Esophagus muscularis mucosa (tissue), 4 donors: ENCODE results near the gene PNPLA7. TPM values are rescaled to one million over a fixed set of nuclear protein-coding genes. Genes with fewer than 3 reads are reported as not detected.

Experiments
- DNase-seq: peaks from one replicate; pipeline ENCODE4 v3.0.0-alpha.2; 2017; ENCODE audit errors: extremely low spot score
- H3K27ac ChIP-seq, 4 donors: fragments of 200-600 bp; sonication (generic); replicated peaks in 1 of 4; 1 replicate in 3 of 4; 2 replicates in 1 of 4; pipeline ENCODE4 v1.5.1; 2016 to 2019; ENCODE audit warnings: mild to moderate bottlenecking in 1 of 4
- H3K27me3 ChIP-seq, 4 donors: fragments of 200-600 bp; sonication (generic); one replicate each; pipeline versions ENCODE4 v1.5.1 to v1.6.0; 2016 to 2019
- H3K36me3 ChIP-seq, 4 donors: fragments of 200-600 bp; sonication (generic); one replicate each; pipeline ENCODE4 v1.5.1; 2016 to 2019
- H3K4me1 ChIP-seq, 4 donors: fragments of 200-600 bp; sonication (generic); one replicate each; pipeline ENCODE4 v1.5.1; 2016 to 2019
- H3K4me3 ChIP-seq, 4 donors: fragments of 200-600 bp; sonication (generic); 1 replicate in 2 of 4; 2 replicates in 2 of 4; pipeline ENCODE4 v1.5.1; 2016 to 2019; ENCODE audit warnings: mild to moderate bottlenecking in 4 of 4, moderate library complexity in 1 of 4
- H3K9me3 ChIP-seq, 4 donors: fragments of 200-600 bp; sonication (generic); 1 replicate in 3 of 4; 2 replicates in 1 of 4; pipeline ENCODE4 v1.5.1; 2016 to 2019
- EP300 ChIP-seq: sonication (generic); formaldehyde crosslinking; IDR thresholded peaks from one replicate; pipeline ENCODE4 v1.6.1; 2017; ENCODE audit warnings: antibody characterized with exemption
- POLR2A ChIP-seq: fragments of 450-650 bp; IDR thresholded peaks from one replicate; pipeline ENCODE4 v1.6.1; 2017; ENCODE audit warnings: antibody characterized with exemption, moderate library complexity, mild to moderate bottlenecking, low read depth
- POLR2AphosphoS5 ChIP-seq, 2 donors: sonication (generic); formaldehyde crosslinking; IDR thresholded peaks; one replicate each; pipeline ENCODE4 v1.6.1; 2017; ENCODE audit warnings: antibody characterized with exemption in 2 of 2
- WGBS: methylation state at CpG from one replicate; pipeline ENCODE4 v1.1.5; 2018; 5-methylcytosine and 5-hydroxymethylcytosine counted together
- intact Hi-C: fragments of 100-400 bp; cut with DNase I; formaldehyde crosslinking; loops from one replicate; pipeline ENCODE4 v1.15.1; 2023
- total RNA-seq, 4 donors: library from RNA; depleted of rRNA; stranded (reverse); fragments of >200 nt; gene quantifications; one replicate each; pipeline versions ENCODE4 v1.1.0 to v1.2.1, GENCODE V29; 2016
- TF ChIP-seq, protein P1 (sequence below), 3 experiments: fragments of 200-600 bp in 2 of 3; fragments of 450-650 bp in 1 of 3; sonication (generic) in 2 of 3; IDR thresholded peaks; one replicate each; pipeline ENCODE4 v1.5.1; 2017 to 2019; ENCODE audit warnings: antibody characterized with exemption in 3 of 3, mild to moderate bottlenecking in 2 of 3, moderate library complexity in 1 of 3

Gene PNPLA7
- total RNA-seq, 4 donors from 2014 or later, result 3.0 to 6.2 (median 4.0) TPM

DNA sequence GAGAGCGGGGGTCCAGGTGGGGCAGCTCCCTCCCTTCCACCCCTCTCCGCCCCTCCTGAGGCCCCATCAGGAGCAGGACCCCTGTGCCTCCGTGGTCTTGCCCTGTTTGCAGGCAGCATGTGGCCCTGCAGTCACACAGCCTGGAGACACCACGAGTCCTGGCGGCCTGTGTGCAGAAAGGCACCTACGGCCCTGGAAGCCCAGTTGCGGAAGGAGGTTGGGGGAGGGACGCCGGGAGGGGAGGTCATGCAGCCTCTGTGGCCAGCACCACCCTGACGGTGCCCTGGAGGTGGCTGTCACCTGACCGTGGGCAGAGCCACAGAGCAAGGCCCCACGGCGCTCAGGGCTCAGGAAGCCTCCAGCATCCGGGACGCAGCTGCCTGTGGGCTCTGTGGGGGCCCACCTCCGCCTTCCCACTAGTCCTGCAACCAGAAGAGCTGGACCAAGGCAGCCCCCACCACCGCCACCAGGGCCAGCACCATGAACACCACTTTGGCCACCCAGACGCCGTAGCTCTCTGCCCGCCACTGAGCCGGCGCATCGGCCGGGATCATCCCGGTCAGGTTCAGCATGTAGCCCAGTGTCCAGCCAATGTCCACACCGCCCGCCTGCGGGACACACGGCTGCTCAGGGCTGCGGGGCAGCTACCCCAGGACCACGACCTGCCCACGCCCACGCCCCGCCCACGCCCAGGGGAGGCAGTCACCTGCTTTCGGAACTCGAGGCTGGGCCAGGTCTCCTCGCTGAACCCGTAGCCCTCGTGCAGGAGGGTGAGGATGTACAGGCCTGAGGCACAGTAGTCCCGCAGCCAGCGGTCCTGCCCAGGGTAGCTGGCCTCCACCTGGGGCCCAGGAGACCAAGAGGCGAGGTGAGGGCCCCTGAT lies 115.5 kb downstream of the PNPLA7 start:
- intact Hi-C loops, result no loop called here
- 94% methylated on average over 16 of the region's 43 CpGs for WGBS

GRCh38 chr9:137433916-137434431 lies 116.2 kb downstream of the PNPLA7 start:
- intact Hi-C loops, result no loop called here
- DNase-seq, result no peak
- TF ChIP-seq, protein P1, sequence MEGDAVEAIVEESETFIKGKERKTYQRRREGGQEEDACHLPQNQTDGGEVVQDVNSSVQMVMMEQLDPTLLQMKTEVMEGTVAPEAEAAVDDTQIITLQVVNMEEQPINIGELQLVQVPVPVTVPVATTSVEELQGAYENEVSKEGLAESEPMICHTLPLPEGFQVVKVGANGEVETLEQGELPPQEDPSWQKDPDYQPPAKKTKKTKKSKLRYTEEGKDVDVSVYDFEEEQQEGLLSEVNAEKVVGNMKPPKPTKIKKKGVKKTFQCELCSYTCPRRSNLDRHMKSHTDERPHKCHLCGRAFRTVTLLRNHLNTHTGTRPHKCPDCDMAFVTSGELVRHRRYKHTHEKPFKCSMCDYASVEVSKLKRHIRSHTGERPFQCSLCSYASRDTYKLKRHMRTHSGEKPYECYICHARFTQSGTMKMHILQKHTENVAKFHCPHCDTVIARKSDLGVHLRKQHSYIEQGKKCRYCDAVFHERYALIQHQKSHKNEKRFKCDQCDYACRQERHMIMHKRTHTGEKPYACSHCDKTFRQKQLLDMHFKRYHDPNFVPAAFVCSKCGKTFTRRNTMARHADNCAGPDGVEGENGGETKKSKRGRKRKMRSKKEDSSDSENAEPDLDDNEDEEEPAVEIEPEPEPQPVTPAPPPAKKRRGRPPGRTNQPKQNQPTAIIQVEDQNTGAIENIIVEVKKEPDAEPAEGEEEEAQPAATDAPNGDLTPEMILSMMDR (IDR thresholded peaks at IDR 0.05), result no peak
- no peak for TF ChIP-seq EP300
- no peak for TF ChIP-seq POLR2AphosphoS5 (IDR thresholded peaks at IDR 0.05)
- TF ChIP-seq POLR2A, result no peak
- H3K4me3 ChIP-seq, result no peak overlapping the region
- no peaks in the 10 kb centered on the region for H3K36me3 ChIP-seq
- no peak overlapping the region for H3K27ac ChIP-seq
- peaks cover 0 to 16% (median 12%) of the 10 kb centered on the region in 4 donors for H3K4me1 ChIP-seq
- WGBS, result 92% methylated on average over 5 of the region's 26 CpGs
- peaks cover 0 to 72% (median 0%) of the 10 kb centered on the region in 4 donors for H3K27me3 ChIP-seq
- H3K9me3 ChIP-seq, result no peaks in the 10 kb centered on the region

More for the DNA sequence above, 115.5 kb downstream of the PNPLA7 start:
- Histone ChIP-seq H3K4me3 (no peak overlapping the region), H3K36me3 (no peaks in the 10 kb centered on the region), H3K27me3 (peaks cover 0 to 76% (median 0%) of the 10 kb centered on the region in 4 donors), H3K4me1 (peaks cover 0 to 16% (median 12%) of the 10 kb centered on the region in 4 donors), H3K27ac (no peak overlapping the region), H3K9me3 (no peaks in the 10 kb centered on the region)
- TF ChIP-seq POLR2AphosphoS5 (IDR thresholded peaks at IDR 0.05), result no peak
- TF ChIP-seq POLR2A, result no peak
- TF ChIP-seq EP300, result no peak
- TF ChIP-seq, protein P1 (IDR thresholded peaks at IDR 0.05), result no peak
- DNase-seq, result no peak

DNA sequence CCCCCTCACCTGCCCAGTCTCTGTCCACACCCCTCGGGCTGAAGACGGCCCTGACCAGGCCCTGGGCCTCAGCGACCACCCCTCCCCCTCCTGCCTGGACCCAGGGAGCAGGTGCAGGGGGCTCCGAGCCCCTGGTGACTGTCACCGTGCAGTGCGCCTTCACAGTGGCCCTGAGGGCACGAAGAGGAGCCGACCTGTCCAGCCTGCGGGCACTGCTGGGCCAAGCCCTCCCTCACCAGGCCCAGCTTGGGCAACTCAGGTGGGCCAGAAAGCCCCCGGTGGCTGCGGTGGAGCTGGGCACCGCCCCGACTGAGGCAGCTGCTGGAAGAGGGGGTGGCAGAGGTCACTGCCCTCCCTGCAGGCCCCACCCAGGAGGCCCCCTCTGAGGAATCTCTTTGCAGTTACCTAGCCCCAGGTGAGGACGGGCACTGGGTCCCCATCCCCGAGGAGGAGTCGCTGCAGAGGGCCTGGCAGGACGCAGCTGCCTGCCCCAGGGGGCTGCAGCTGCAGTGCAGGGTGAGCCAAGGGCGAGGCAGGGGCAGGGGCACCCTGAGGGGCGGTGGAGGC lies 116.8 kb downstream of the PNPLA7 start:
- intact Hi-C loops, result no loop called here
- DNase-seq, result no peak

GRCh38 chr9:137432687-137433348 lies 117.4 kb downstream of the PNPLA7 start:
- intact Hi-C loops, result no loop called here
- TF ChIP-seq, protein P1 (IDR thresholded peaks at IDR 0.05), result no peak
- no peak for TF ChIP-seq EP300
- TF ChIP-seq POLR2A, result no peak
- no peak for TF ChIP-seq POLR2AphosphoS5 (IDR thresholded peaks at IDR 0.05)
- 60% methylated on average over 1 of the region's 20 CpGs for WGBS
- Histone ChIP-seq H3K27ac (no peak overlapping the region), H3K36me3 (no peaks in the 10 kb centered on the region), H3K9me3 (no peaks in the 10 kb centered on the region), H3K4me1 (peaks cover 0 to 16% (median 12%) of the 10 kb centered on the region in 4 donors), H3K4me3 (no peak overlapping the region), H3K27me3 (peaks cover 0 to 61% (median 0%) of the 10 kb centered on the region in 4 donors)
- DNase-seq, result no peak

More for the DNA sequence above, 116.8 kb downstream of the PNPLA7 start:
- no peaks in the 10 kb centered on the region for H3K36me3 ChIP-seq
- H3K4me1 ChIP-seq, result peaks cover 0 to 16% (median 12%) of the 10 kb centered on the region in 4 donors
- H3K27me3 ChIP-seq, result peaks cover 0 to 67% (median 0%) of the 10 kb centered on the region in 4 donors
- no peak overlapping the region for H3K27ac ChIP-seq
- TF ChIP-seq POLR2A (no peak), EP300 (no peak), POLR2AphosphoS5 (IDR thresholded peaks at IDR 0.05) (no peak)
- H3K9me3 ChIP-seq, result no peaks in the 10 kb centered on the region
- no peak overlapping the region for H3K4me3 ChIP-seq
- WGBS, result 63% methylated on average over 2 of the region's 19 CpGs
